HUDEP-2 (cell line): Measurements from ENCODE around the gene DET1.
"Not testable (repeated sequence)": the region's sequence is repeated elsewhere in the genome, so short reads cannot be mapped to it uniquely, and the experiment has no call there.

Source experiments
- DNase-seq, 76 experiments: peaks; one replicate each; lab custom pipeline; 2025; ENCODE audit not compliant: unreplicated experiment in 76 of 76; lab: John Stamatoyannopoulos, UW

DET1 gene

GRCh38 chr15:88541111-88541510 lies 5.4 kb downstream of the DET1 start:
- not testable (repeated sequence) for DNase-seq

- not testable (repeated sequence) for DNase-seq
Measured at GRCh38 chr15:88540350-88540749, 6.1 kb downstream of the DET1 start.

- no peak for DNase-seq
Measured at GRCh38 chr15:88539441-88539840, 7.0 kb downstream of the DET1 start.

- DNase-seq = no peak
Measured at GRCh38 chr15:88538972-88539371, 7.5 kb downstream of the DET1 start.

GRCh38 chr15:88537591-88538317 lies 8.7 kb downstream of the DET1 start:
- no peak for DNase-seq

- no peak for DNase-seq
Measured at GRCh38 chr15:88535607-88536313, 10.7 kb downstream of the DET1 start.

- DNase-seq = no peak
Measured at GRCh38 chr15:88535100-88535499, 11.4 kb downstream of the DET1 start.

GRCh38 chr15:88533376-88533775 lies 13.1 kb downstream of the DET1 start:
- no peak for DNase-seq

GRCh38 chr15:88529021-88529630 lies 17.4 kb downstream of the DET1 start:
- DNase-seq = no peak

GRCh38 chr15:88526247-88526879 lies 20.1 kb downstream of the DET1 start:
- DNase-seq = no peak

GRCh38 chr15:88525418-88525817 lies 21.1 kb downstream of the DET1 start:
- no peak for DNase-seq

GRCh38 chr15:88524094-88524493 lies 22.4 kb downstream of the DET1 start:
- DNase-seq = not testable (repeated sequence)

- DNase-seq = no peak
Measured at GRCh38 chr15:88518903-88519302, 27.6 kb downstream of the DET1 start.

GRCh38 chr15:88513195-88513594 lies 33.3 kb downstream of the DET1 start:
- no peak for DNase-seq

- no peak for DNase-seq
Measured at GRCh38 chr15:88512601-88513000, 33.9 kb downstream of the DET1 start.

- DNase-seq = no peak
Measured at GRCh38 chr15:88512078-88512477, 34.4 kb downstream of the DET1 start.

- no peak for DNase-seq
Measured at GRCh38 chr15:88511161-88511560, 35.3 kb downstream of the DET1 start.

GRCh38 chr15:88509964-88510363 lies 36.5 kb downstream of the DET1 start:
- no peak for DNase-seq

- no peak for DNase-seq
Measured at GRCh38 chr15:88509321-88509720, 37.2 kb downstream of the DET1 start.

- DNase-seq = no peak
Measured at GRCh38 chr15:88506628-88507027, 39.9 kb downstream of the DET1 start.

GRCh38 chr15:88505721-88506120 lies 40.8 kb downstream of the DET1 start:
- no peak for DNase-seq
